ENCODE data around the gene AOPEP. TPM values are rescaled to one million over a fixed set of nuclear protein-coding genes. Genes with fewer than 3 reads are reported as not detected.

Gene AOPEP
- total RNA-seq, 6 donors from 2014 or later: 55.4 to 410 (median 111) TPM

DNA sequence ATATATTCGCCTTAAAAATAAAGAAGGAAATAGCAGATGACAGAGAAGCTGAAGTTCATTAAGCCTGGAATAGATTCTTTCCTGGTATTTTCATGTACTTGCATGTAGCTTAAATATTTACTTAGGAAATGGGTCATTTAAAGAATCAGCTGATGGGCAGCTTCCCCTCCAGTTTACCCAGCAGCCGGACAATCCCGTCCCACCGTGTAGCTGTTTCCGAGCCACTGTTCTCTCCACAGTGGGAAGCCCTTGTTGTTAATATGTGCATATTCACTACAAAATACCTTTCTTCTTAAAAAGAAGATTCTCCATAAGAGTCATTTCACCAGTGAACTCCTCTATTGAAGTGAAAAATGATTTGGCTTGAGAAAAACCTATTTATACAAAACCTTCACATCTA lies 404.0 kb downstream of the AOPEP start:
- Histone ChIP-seq H3K27ac (peak overlapping the region in 1 of 4 donors; percentile 17), H3K27me3 (no peaks in the 10 kb centered on the region), H3K4me1 (peaks cover 19 to 26% (median 23%) of the 10 kb centered on the region in 4 donors), H3K9me3 (no peaks in the 10 kb centered on the region), H3K36me3 (peaks cover 0 to 5% (median 0%) of the 10 kb centered on the region in 4 donors), H3K4me3 (no peak overlapping the region)
- ATAC-seq (ENCODE audit: low FRiP score in 2 of 2) (no peak), DNase-seq (no peak)
- no peak for TF ChIP-seq POLR2A (IDR thresholded peaks at IDR 0.05)
- 28 to 45% methylated on average over 5 of the region's 5 CpGs for WGBS, 2 donors

DNA sequence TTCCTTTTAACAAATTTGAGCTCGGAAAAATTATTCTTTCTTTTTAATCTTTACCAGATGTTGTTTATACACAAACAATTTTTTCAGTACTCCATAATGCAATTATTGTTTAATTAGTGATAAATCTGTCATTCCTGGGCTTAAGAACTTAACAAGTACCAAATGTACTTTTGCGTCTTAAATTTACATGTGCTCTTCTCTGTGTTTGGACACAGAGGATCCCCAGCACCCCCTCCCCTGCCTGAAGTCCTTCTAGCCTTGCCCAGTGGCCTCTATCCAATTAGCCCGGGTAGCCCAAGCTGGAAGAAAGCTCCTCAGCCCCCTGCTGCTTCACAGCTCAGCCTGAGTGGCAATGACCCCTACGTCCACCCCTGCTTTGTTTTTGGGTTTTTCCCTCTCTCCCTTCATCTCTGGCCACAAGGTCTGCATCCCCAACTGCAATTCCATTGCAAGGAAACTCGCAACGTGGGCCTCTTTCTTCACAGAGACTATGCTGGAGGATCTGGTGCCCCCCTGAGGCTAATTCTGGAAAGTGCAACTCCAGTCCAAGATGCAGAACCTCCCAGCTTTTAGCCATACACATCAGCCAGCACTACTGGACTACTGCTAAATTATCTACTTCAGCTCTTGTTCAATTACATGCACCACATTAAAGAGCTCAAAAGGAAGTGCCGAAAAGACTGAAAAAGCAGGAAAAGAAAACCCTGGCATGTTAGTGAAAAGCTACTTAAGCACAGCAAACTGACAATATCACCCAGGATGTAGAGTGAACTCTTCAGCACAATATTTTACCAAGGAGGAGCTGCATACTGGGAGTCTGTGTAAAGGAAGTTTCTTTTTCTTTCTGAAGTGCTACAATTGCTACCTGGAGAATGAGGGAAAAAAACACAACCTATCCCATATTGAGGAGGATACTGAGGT lies 404.8 kb downstream of the AOPEP start:
- Histone ChIP-seq H3K4me1 (peaks cover 19 to 26% (median 22%) of the 10 kb centered on the region in 4 donors), H3K36me3 (peaks cover 0 to 5% (median 0%) of the 10 kb centered on the region in 4 donors), H3K27ac (no peak overlapping the region), H3K9me3 (no peaks in the 10 kb centered on the region), H3K27me3 (no peaks in the 10 kb centered on the region), H3K4me3 (no peak overlapping the region)
- WGBS, 2 donors: 29 to 35% methylated on average over 7 of the region's 7 CpGs
- peak in 1 of 2 donors; percentile 60 for DNase-seq
- peak; percentile 66 to 72 for ATAC-seq (ENCODE audit: low FRiP score in 2 of 2)
- no peak for TF ChIP-seq POLR2AphosphoS5 (IDR thresholded peaks at IDR 0.05)
- TF ChIP-seq, protein P1, sequence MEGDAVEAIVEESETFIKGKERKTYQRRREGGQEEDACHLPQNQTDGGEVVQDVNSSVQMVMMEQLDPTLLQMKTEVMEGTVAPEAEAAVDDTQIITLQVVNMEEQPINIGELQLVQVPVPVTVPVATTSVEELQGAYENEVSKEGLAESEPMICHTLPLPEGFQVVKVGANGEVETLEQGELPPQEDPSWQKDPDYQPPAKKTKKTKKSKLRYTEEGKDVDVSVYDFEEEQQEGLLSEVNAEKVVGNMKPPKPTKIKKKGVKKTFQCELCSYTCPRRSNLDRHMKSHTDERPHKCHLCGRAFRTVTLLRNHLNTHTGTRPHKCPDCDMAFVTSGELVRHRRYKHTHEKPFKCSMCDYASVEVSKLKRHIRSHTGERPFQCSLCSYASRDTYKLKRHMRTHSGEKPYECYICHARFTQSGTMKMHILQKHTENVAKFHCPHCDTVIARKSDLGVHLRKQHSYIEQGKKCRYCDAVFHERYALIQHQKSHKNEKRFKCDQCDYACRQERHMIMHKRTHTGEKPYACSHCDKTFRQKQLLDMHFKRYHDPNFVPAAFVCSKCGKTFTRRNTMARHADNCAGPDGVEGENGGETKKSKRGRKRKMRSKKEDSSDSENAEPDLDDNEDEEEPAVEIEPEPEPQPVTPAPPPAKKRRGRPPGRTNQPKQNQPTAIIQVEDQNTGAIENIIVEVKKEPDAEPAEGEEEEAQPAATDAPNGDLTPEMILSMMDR (IDR thresholded peaks at IDR 0.05): peak; percentile 63 to 86 (median 74)
- no peak for TF ChIP-seq EP300 (IDR thresholded peaks at IDR 0.05)
- TF ChIP-seq POLR2A (IDR thresholded peaks at IDR 0.05): no peak

DNA sequence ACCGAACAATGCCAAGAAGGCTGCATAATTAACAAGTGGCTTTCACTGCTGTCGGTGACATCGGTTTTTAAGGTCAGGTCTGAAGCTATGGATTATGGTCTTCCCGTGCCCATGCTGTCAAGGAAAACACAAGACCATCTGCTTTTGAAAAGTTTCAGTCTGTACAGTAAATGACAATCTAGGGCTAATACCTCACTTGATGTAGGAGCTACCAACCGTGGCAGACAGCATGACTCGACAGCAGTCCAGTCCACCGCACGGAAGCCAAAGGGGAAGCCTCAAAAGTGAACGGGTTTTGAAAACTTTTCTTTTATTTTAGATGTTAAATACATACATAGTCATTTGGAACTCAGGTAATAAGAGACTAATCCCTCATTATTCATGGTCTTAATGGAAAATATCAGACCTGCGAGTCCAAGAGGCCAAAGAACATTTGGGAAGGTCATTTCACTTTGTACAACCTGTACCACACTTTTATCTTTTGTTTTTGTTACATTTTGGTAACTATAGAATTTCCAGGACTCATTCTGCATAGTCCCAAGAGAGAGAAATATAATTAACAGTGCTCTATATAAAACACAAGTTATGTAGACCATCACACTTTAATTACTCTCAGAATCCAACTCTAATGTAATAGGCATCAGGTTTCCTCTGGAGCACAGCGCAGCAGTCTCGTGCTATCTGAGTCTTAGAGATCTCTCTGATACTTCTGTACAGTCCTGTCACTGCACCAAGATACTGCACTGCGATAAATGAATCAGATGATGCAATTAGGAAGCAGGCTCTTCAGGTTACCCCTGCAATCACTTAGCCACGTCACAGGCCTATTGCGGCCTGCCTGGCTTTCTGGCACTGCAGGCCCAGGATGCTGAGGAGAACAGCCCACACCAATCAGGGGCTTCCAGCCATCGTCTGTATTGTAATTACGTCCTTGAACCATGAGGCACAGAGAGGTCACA lies 406.1 kb downstream of the AOPEP start:
- no peak overlapping the region for H3K4me3 ChIP-seq
- WGBS, 2 donors: 87 to 90% methylated on average over 16 to 17 of the region's 17 CpGs
- TF ChIP-seq EP300 (IDR thresholded peaks at IDR 0.05) (no peak), POLR2A (IDR thresholded peaks at IDR 0.05) (no peak), POLR2AphosphoS5 (IDR thresholded peaks at IDR 0.05) (no peak)
- TF ChIP-seq, protein P1 (IDR thresholded peaks at IDR 0.05): no peak
- ATAC-seq (ENCODE audit: low FRiP score in 2 of 2) (no peak), DNase-seq (no peak)
- H3K9me3 ChIP-seq: no peaks in the 10 kb centered on the region
- H3K36me3 ChIP-seq: peaks cover 0 to 5% (median 0%) of the 10 kb centered on the region in 4 donors
- H3K27ac ChIP-seq: no peak overlapping the region
- peaks cover 13 to 22% (median 16%) of the 10 kb centered on the region in 4 donors for H3K4me1 ChIP-seq
- H3K27me3 ChIP-seq: no peaks in the 10 kb centered on the region

DNA sequence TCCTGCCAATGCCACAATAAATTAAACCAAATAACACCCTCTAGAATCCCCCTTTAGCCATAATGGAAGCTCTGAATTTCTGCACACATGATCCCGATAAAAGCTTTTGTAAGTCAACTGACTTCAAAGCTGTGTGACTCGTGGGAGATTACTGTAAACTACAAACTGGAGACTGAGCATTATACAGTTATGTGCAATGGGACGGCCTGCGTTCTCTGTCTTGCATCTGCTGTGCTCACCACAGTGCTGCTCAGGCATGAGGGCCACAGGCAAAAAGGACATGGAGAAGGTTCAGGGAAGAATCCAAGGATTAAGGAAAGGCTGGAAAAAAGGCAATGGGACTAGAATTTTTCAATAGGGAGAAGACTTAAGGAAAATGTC lies 406.8 kb downstream of the AOPEP start:
- no peaks in the 10 kb centered on the region for H3K27me3 ChIP-seq
- no peaks in the 10 kb centered on the region for H3K9me3 ChIP-seq
- DNase-seq: no peak
- peaks cover 13 to 21% (median 14%) of the 10 kb centered on the region in 4 donors for H3K4me1 ChIP-seq
- no peak overlapping the region for H3K4me3 ChIP-seq
- ATAC-seq (ENCODE audit: low FRiP score in 2 of 2): no peak
- WGBS, 2 donors: 87 to 92% methylated on average over 4 of the region's 4 CpGs
- TF ChIP-seq POLR2AphosphoS5 (IDR thresholded peaks at IDR 0.05) (no peak), EP300 (IDR thresholded peaks at IDR 0.05) (no peak), POLR2A (IDR thresholded peaks at IDR 0.05) (no peak)
- TF ChIP-seq, protein P1 (IDR thresholded peaks at IDR 0.05): no peak
- H3K27ac ChIP-seq: no peak overlapping the region
- peaks cover 0 to 5% (median 0%) of the 10 kb centered on the region in 4 donors for H3K36me3 ChIP-seq

DNA sequence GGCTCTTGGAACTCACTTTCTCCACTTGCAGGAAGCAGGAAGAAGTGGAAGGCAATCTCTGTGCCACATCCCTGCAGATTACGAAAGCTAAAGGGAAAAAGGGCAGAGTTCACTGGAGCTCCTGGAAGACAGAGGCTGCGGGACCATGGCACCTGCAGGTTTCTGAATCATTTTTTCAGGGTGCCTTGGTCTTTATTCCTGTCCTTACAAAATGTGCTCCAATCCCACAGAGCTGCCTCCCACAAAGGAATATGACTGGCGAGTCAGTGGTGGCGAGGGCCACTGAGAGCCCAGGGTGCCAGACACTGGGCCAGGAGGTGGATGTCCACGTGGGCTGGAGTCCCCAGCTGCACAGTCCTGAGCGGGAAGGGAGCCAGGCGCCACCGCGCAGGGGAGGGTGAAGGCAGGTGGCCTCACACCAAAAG lies 408.0 kb downstream of the AOPEP start:
- Histone ChIP-seq H3K4me1 (peaks cover 13 to 20% (median 14%) of the 10 kb centered on the region in 4 donors), H3K27ac (no peak overlapping the region), H3K36me3 (peaks cover 0 to 5% (median 2%) of the 10 kb centered on the region in 4 donors), H3K9me3 (no peaks in the 10 kb centered on the region), H3K4me3 (no peak overlapping the region), H3K27me3 (no peaks in the 10 kb centered on the region)
- 93 to 95% methylated on average over 9 of the region's 9 CpGs for whole genome bisulfite sequencing, 2 donors
- ATAC-seq (ENCODE audit: low FRiP score in 2 of 2): no peak
- peak in 1 of 2 donors; percentile 61 for DNase-seq
- TF ChIP-seq POLR2AphosphoS5 (IDR thresholded peaks at IDR 0.05): no peak
- no peak for TF ChIP-seq EP300 (IDR thresholded peaks at IDR 0.05)
- TF ChIP-seq, protein P1 (IDR thresholded peaks at IDR 0.05): no peak
- no peak for TF ChIP-seq POLR2A (IDR thresholded peaks at IDR 0.05)

Measured in upper lobe of left lung (tissue), 6 donors.